Measurements from ENCODE around the gene KLHL12.

Gene KLHL12

GRCh38 chr1:202958544-202959275 is 31.7 kb upstream of the KLHL12 start:
- Histone ChIP-seq H3K9me3 (ENCODE audit: control insufficient read depth, low read length) (no peaks in the 10 kb centered on the region), H3K27ac (peak overlapping the region; percentile 46), H3K4me1 (peaks cover 5% of the 10 kb centered on the region), H2AFZ (peak overlapping the region; percentile 86), H3K9ac (no peak overlapping the region), H3K79me2 (peaks cover 10% of the 10 kb centered on the region), H3K27me3 (ENCODE audit: control insufficient read depth, insufficient read depth, low read length) (no peaks in the 10 kb centered on the region), H3K4me3 (ENCODE audit: low read depth, low read length) (peak overlapping the region; percentile 79), H3K4me2 (ENCODE audit: low read length) (peak overlapping the region; percentile 60), H3K36me3 (ENCODE audit: control insufficient read depth, insufficient read depth, low read length) (no peaks in the 10 kb centered on the region)
- TF ChIP-seq, protein P1, sequence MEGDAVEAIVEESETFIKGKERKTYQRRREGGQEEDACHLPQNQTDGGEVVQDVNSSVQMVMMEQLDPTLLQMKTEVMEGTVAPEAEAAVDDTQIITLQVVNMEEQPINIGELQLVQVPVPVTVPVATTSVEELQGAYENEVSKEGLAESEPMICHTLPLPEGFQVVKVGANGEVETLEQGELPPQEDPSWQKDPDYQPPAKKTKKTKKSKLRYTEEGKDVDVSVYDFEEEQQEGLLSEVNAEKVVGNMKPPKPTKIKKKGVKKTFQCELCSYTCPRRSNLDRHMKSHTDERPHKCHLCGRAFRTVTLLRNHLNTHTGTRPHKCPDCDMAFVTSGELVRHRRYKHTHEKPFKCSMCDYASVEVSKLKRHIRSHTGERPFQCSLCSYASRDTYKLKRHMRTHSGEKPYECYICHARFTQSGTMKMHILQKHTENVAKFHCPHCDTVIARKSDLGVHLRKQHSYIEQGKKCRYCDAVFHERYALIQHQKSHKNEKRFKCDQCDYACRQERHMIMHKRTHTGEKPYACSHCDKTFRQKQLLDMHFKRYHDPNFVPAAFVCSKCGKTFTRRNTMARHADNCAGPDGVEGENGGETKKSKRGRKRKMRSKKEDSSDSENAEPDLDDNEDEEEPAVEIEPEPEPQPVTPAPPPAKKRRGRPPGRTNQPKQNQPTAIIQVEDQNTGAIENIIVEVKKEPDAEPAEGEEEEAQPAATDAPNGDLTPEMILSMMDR (IDR thresholded peaks at IDR 0.05): no peak

GRCh38 chr1:202957733-202958543 is 30.9 kb upstream of the KLHL12 start, which contains the start of gene ADIPOR1:
TSS of gene ADIPOR1 (minus strand) at chr1:202958312. CDS start at chr1:202951070, 7,242 bp downstream.
- Histone ChIP-seq H2AFZ (peak within 1 kb of the TSS; percentile 86), H3K79me2 (peaks cover 10% of the 10 kb centered on the region), H3K4me2 (ENCODE audit: low read length) (peak within 1 kb of the TSS; percentile 83), H3K27ac (peak within 1 kb of the TSS; percentile 46), H3K27me3 (ENCODE audit: control insufficient read depth, insufficient read depth, low read length) (no peaks in the 10 kb centered on the region), H3K4me3 (ENCODE audit: low read depth, low read length) (peak within 1 kb of the TSS; percentile 79), H3K9ac (peak within 1 kb of the TSS; percentile 63), H3K9me3 (ENCODE audit: control insufficient read depth, low read length) (no peaks in the 10 kb centered on the region), H3K36me3 (ENCODE audit: control insufficient read depth, insufficient read depth, low read length) (no peaks in the 10 kb centered on the region), H3K4me1 (peaks cover 5% of the 10 kb centered on the region)
- TF ChIP-seq, protein P1 (IDR thresholded peaks at IDR 0.05): peak; percentile 8

- Histone ChIP-seq H3K9me3 (ENCODE audit: control insufficient read depth, low read length) (no peaks in the 10 kb centered on the region), H3K4me1 (peaks cover 5% of the 10 kb centered on the region), H3K27me3 (ENCODE audit: control insufficient read depth, insufficient read depth, low read length) (no peaks in the 10 kb centered on the region), H3K27ac (no peak overlapping the region), H3K79me2 (peaks cover 10% of the 10 kb centered on the region), H3K4me3 (ENCODE audit: low read depth, low read length) (peak overlapping the region; percentile 79), H3K4me2 (ENCODE audit: low read length) (peak overlapping the region; percentile 83), H2AFZ (no peak overlapping the region), H3K36me3 (ENCODE audit: control insufficient read depth, insufficient read depth, low read length) (no peaks in the 10 kb centered on the region), H3K9ac (no peak overlapping the region)
- TF ChIP-seq, protein P1 (IDR thresholded peaks at IDR 0.05): no peak
Observed at GRCh38 chr1:202956969-202957368, 29.9 kb upstream of the KLHL12 start.

DNA sequence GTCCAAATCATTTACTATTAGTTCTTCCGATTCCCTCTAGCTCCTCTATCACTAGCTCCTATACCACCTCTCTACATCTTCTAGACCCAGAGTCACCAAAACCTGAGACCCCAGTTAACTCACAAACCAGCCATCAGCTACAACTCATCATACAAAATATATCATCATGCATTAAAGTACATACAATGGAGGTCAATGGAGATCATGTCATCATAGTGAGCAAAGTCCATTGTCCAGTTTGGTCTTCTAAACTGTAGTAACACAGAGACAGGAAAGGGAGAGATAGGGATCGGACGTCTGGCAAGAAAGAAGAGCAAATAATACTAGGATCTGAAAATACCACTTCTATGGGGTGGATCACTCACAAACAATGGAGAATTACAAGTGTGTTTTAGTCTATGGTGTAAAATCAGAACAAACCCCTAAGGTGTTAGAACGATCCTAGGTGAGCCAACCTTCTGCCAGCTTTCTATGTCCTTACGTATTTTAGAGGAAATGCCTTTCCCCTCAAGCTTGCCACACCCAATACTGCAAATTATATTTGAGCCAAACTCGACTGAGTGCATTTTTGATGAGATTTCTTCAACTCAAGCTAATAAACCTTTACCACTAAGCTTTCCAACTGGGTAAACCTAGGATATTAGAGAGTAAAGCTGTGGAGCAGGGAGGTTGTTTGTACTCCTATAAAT is 27.2 kb upstream of the KLHL12 start:
- Histone ChIP-seq H3K36me3 (ENCODE audit: control insufficient read depth, insufficient read depth, low read length) (no peaks in the 10 kb centered on the region), H3K4me2 (ENCODE audit: low read length) (no peak overlapping the region), H3K4me1 (peaks cover 3% of the 10 kb centered on the region), H3K4me3 (ENCODE audit: low read depth, low read length) (no peak overlapping the region), H3K9ac (no peak overlapping the region), H3K27ac (no peak overlapping the region), H3K27me3 (ENCODE audit: control insufficient read depth, insufficient read depth, low read length) (no peaks in the 10 kb centered on the region), H2AFZ (no peak overlapping the region), H3K79me2 (peaks cover 10% of the 10 kb centered on the region), H3K9me3 (ENCODE audit: control insufficient read depth, low read length) (no peaks in the 10 kb centered on the region)
- TF ChIP-seq, protein P1 (IDR thresholded peaks at IDR 0.05): no peak

Data from parathyroid adenoma (tissue), 2 donors.